GM12878 (cell line): ENCODE data around the gene SPAM1. TPM values are rescaled to one million over a fixed set of nuclear protein-coding genes. Genes with fewer than 3 reads are reported as not detected.

ENCODE experiments used
- ATAC-seq: fragments of 200-7000 bp; cut with Tn5 transposase; 3 replicates; pipeline ENCODE4 v1.9.1; 2020; ENCODE audit warnings: mild to moderate bottlenecking, moderate library complexity
- BruUV-seq: library from RNA; stranded (reverse); fragments of 400-500 nt; replicated peaks from 2 replicates; lab custom pipeline; 2021; lab: Mats Ljungman, UMichigan
- CTCF ChIA-PET: fragments of 300-600 bp; sonication (Branson Sonifier 250); formaldehyde crosslinking; extraction: SDS; loops from one replicate; lab custom pipeline; 2021; ENCODE audit warnings: inconsistent platforms; lab: Yijun Ruan, JAX
- POLR2A ChIA-PET: fragments of 350-600 bp; formaldehyde crosslinking; extraction: SDS; loops from one replicate; lab custom pipeline; 2021; ENCODE audit warnings: inconsistent platforms; lab: Charles Lee
- RAD21 ChIA-PET: fragments of 300-600 bp; sonication (Branson Sonifier 250); formaldehyde crosslinking; loops from one replicate; lab custom pipeline; 2023; ENCODE audit warnings: antibody characterized with exemption; ENCODE audit not compliant: unreplicated experiment; lab: Charles Lee
- SMC1A ChIA-PET: fragments of 300-600 bp; sonication (Branson Sonifier 250); formaldehyde crosslinking; loops from one replicate; lab custom pipeline; 2023; ENCODE audit not compliant: unreplicated experiment, uncharacterized antibody; lab: Charles Lee
- DNase-seq: peaks from one replicate; pipeline ENCODE4 v3.0.0-alpha.2; 2011; ENCODE audit warnings: low read depth, low spot score
- FAIRE-seq: peaks from 3 replicates; lab custom pipeline; 2011; peaks lifted over from hg19 to GRCh38; lab: Jason Lieb, UNC
- H2AFZ ChIP-seq: 2 replicates; pipeline ENCODE4 v1.6.0; 2011; ENCODE audit warnings: low read depth, low read length, control low read depth; ENCODE audit not compliant: control insufficient read depth
- H3K27ac ChIP-seq: 2 replicates; pipeline ENCODE4 v1.5.1; 2011; ENCODE audit warnings: control low read depth; ENCODE audit not compliant: control insufficient read depth, insufficient read depth
- H3K27me3 ChIP-seq, 2 experiments: replicated peaks in 1 of 2; 2 replicates each; pipeline versions ENCODE4 v1.6.0 to v1.6.1; 2011; ENCODE audit warnings: low read length in 1 of 2; ENCODE audit not compliant: control insufficient read depth in 2 of 2, insufficient read depth in 2 of 2
- H3K36me3 ChIP-seq, 2 experiments: 2 replicates each; pipeline ENCODE4 v1.5.1; 2011; ENCODE audit warnings: low read length in 1 of 2; ENCODE audit not compliant: control insufficient read depth in 2 of 2, insufficient read depth in 2 of 2
- H3K4me1 ChIP-seq: 2 replicates; pipeline ENCODE4 v1.6.1; 2011; ENCODE audit warnings: mild to moderate bottlenecking, low read length, moderate library complexity, mixed read lengths; ENCODE audit not compliant: control insufficient read depth, insufficient read depth
- H3K4me2 ChIP-seq: 2 replicates; pipeline ENCODE4 v1.6.0; 2011; ENCODE audit warnings: control low read depth; ENCODE audit not compliant: control insufficient read depth, insufficient read depth
- H3K4me3 ChIP-seq: fragments of 200-600 bp; sonication (generic); 2 replicates; pipeline ENCODE4 v1.5.1; 2016
- H3K79me2 ChIP-seq: 2 replicates; pipeline ENCODE4 v1.6.0; 2011; ENCODE audit warnings: low read length; ENCODE audit not compliant: control insufficient read depth, insufficient read depth
- H3K9ac ChIP-seq: 2 replicates; pipeline ENCODE4 v1.8.0; 2011; ENCODE audit warnings: low read length, control low read depth, mixed read lengths; ENCODE audit not compliant: control insufficient read depth, insufficient read depth
- H3K9me3 ChIP-seq: replicated peaks from 3 replicates; pipeline ENCODE4 v1.5.1; 2011; ENCODE audit warnings: mild to moderate bottlenecking, low read length; ENCODE audit not compliant: control insufficient read depth, insufficient read depth
- H4K20me1 ChIP-seq: 2 replicates; pipeline ENCODE4 v1.6.0; 2011; ENCODE audit not compliant: control insufficient read depth, insufficient read depth
- IRF4 ChIP-seq: IDR thresholded peaks from 2 replicates; pipeline ENCODE4 v1.6.1; 2011; ENCODE audit warnings: low read depth, low read length
- KDM1A ChIP-seq: fragments of 200-600 bp; sonication (generic); IDR thresholded peaks from 2 replicates; pipeline ENCODE4 v1.6.1; 2016; ENCODE audit warnings: borderline replicate concordance
- NR2C1 ChIP-seq: fragments of 450-650 bp; IDR thresholded peaks from 2 replicates; pipeline ENCODE4 v1.6.1; 2017; ENCODE audit warnings: antibody characterized with exemption, mild to moderate bottlenecking, moderate library complexity
- RBBP5 ChIP-seq: fragments of 200-600 bp; sonication (generic); conservative IDR thresholded peaks from 2 replicates; pipeline ENCODE4 v1.6.1; 2016
- SMAD5 ChIP-seq: IDR thresholded peaks from 2 replicates; pipeline ENCODE4 v1.6.1; 2016; ENCODE audit warnings: antibody characterized with exemption, low read depth
- ZNF24 ChIP-seq: fragments of 450-650 bp; IDR thresholded peaks from 2 replicates; pipeline ENCODE4 v1.6.1; 2017; ENCODE audit warnings: antibody characterized with exemption, mild to moderate bottlenecking
- WGBS: methylation state at CpG from one replicate; pipeline ENCODE4 v1.1.6; 2016; ENCODE audit warnings: low lambda C conversion rate; ENCODE audit not compliant: insufficient replicate concordance, insufficient coverage; ENCODE audit errors: missing lambda C conversion rate; 5-methylcytosine and 5-hydroxymethylcytosine counted together
- in situ Hi-C: fragments of 300-500 bp; cut with MboI; formaldehyde crosslinking; loops from 9 replicates; pipeline ENCODE4 v1.14.3; 2018; ENCODE audit warnings: mixed read lengths
- intact Hi-C: fragments of 100-400 bp; cut with micrococcal nuclease; formaldehyde crosslinking; loops from one replicate; pipeline ENCODE4 v1.14.2; 2022; ENCODE audit not compliant: unreplicated experiment
- polyA plus RNA-seq, 11 experiments: library from polyadenylated mRNA; depleted of rRNA in 4 of 11; unstranded in 6 of 11; stranded (reverse) in 5 of 11; fragments of >200 nt; fragmentation: Nextera tagmentation in 4 of 11; fragmentation: Illumina TruSeq in 1 of 11; extraction: Ambion mirVana in 4 of 11; extraction: Trizol in 1 of 11; gene quantifications; 1 replicate in 1 of 11; 2 replicates in 10 of 11; pipeline versions ENCODE4 v1.2.1 to v1.2.3, GENCODE V29; 2011 to 2016; ENCODE audit warnings: inconsistent platforms in 2 of 11, missing spikeins in 2 of 11, low read depth in 1 of 11
- total RNA-seq, 4 experiments: library from RNA; depleted of rRNA in 3 of 4; stranded (reverse); fragments of >200 nt in 3 of 4; fragmentation: Illumina TruSeq in 1 of 4; extraction: Trizol in 1 of 4; gene quantifications; 2 replicates each; pipeline versions ENCODE4 v1.2.1 to v1.2.3, GENCODE V29; 2013 to 2021
- TF ChIP-seq, protein P1 (sequence below): IDR thresholded peaks from 2 replicates; pipeline ENCODE4 v1.6.1; 2012; ENCODE audit warnings: mild to moderate bottlenecking, low read depth, low read length
- TF ChIP-seq, protein P2 (sequence below): fragments of 450-650 bp; formaldehyde crosslinking; IDR thresholded peaks from 2 replicates; pipeline ENCODE4 v1.4.0; 2022; ENCODE audit warnings: mild to moderate bottlenecking, moderate library complexity
- TF ChIP-seq, protein P3 (sequence below): fragments of 450-650 bp; formaldehyde crosslinking; IDR thresholded peaks from 2 replicates; pipeline ENCODE4 v1.5.0; 2022; ENCODE audit warnings: mild to moderate bottlenecking, missing genetic modification characterization
- TF ChIP-seq, protein P4 (sequence below): fragments of 450-650 bp; formaldehyde crosslinking; IDR thresholded peaks from 2 replicates; pipeline ENCODE4 v1.4.0; 2020; ENCODE audit warnings: mild to moderate bottlenecking, moderate library complexity

Gene SPAM1
- total and polyA plus RNA-seq, 10 of the 15 experiments (the other 5 are each of a cell fraction or from before 2014, with no cell fraction given), result not detected

DNA sequence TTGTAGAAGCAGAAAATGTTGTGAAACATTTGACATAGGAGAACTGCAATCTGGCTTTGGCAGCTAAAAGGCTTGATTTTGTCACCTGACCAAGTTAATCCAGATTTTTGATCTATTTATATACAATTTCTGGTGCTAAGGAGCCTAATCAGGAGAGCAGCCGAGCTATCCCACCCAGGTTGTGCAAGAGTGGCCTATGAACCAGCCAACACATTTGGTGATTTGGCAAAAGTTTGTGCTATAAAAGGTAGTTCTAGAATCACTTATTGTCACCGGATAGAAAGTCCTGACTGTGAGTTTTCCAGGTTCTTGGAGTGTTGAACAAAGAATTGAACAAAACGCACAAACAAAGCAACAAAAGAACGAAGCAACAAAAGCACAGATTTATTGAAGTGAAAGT is 1.4 kb upstream of the SPAM1 start:
- Histone ChIP-seq H3K36me3 (no peaks in the 10 kb centered on the region), H3K9me3 (no peaks in the 10 kb centered on the region), H3K9ac (no peak overlapping the region), H3K4me1 (no peaks in the 10 kb centered on the region), H3K4me3 (no peak overlapping the region), H3K4me2 (no peak overlapping the region), H3K27ac (no peak overlapping the region), H2AFZ (no peak overlapping the region), H4K20me1 (no peaks in the 10 kb centered on the region), H3K79me2 (no peaks in the 10 kb centered on the region), H3K27me3 (no peaks in the 10 kb centered on the region)
- no peak for ATAC-seq
- no peak for FAIRE-seq
- ChIA-PET CTCF (no interaction called here), SMC1A (no interaction called here), RAD21 (no interaction called here), POLR2A (no interaction called here)
- DNase-seq, result no peak
- no TSS peak for BruUV-seq
- intact Hi-C loops, result no loop called here
- WGBS, result 21% methylated on average over 4 of the region's 4 CpGs
- in situ Hi-C loops, result no loop called here
- TF ChIP-seq, protein P1, sequence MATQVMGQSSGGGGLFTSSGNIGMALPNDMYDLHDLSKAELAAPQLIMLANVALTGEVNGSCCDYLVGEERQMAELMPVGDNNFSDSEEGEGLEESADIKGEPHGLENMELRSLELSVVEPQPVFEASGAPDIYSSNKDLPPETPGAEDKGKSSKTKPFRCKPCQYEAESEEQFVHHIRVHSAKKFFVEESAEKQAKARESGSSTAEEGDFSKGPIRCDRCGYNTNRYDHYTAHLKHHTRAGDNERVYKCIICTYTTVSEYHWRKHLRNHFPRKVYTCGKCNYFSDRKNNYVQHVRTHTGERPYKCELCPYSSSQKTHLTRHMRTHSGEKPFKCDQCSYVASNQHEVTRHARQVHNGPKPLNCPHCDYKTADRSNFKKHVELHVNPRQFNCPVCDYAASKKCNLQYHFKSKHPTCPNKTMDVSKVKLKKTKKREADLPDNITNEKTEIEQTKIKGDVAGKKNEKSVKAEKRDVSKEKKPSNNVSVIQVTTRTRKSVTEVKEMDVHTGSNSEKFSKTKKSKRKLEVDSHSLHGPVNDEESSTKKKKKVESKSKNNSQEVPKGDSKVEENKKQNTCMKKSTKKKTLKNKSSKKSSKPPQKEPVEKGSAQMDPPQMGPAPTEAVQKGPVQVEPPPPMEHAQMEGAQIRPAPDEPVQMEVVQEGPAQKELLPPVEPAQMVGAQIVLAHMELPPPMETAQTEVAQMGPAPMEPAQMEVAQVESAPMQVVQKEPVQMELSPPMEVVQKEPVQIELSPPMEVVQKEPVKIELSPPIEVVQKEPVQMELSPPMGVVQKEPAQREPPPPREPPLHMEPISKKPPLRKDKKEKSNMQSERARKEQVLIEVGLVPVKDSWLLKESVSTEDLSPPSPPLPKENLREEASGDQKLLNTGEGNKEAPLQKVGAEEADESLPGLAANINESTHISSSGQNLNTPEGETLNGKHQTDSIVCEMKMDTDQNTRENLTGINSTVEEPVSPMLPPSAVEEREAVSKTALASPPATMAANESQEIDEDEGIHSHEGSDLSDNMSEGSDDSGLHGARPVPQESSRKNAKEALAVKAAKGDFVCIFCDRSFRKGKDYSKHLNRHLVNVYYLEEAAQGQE, result no peak
- TF ChIP-seq, protein P2, sequence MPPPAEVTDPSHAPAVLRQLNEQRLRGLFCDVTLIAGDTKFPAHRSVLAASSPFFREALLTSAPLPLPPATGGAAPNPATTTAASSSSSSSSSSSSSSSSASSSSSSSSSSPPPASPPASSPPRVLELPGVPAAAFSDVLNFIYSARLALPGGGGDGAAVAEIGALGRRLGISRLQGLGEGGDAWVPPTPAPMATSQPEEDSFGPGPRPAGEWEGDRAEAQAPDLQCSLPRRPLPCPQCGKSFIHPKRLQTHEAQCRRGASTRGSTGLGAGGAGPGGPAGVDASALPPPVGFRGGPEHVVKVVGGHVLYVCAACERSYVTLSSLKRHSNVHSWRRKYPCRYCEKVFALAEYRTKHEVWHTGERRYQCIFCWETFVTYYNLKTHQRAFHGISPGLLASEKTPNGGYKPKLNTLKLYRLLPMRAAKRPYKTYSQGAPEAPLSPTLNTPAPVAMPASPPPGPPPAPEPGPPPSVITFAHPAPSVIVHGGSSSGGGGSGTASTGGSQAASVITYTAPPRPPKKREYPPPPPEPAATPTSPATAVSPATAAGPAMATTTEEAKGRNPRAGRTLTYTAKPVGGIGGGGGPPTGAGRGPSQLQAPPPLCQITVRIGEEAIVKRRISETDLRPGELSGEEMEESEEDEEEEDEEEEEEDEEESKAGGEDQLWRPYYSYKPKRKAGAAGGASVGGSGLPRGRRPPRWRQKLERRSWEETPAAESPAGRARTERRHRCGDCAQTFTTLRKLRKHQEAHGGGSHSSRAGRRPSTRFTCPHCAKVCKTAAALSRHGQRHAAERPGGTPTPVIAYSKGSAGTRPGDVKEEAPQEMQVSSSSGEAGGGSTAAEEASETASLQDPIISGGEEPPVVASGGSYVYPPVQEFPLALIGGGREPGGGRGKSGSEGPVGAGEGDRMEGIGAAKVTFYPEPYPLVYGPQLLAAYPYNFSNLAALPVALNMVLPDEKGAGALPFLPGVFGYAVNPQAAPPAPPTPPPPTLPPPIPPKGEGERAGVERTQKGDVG (CRISPR knock-in tag), result no peak
- TF ChIP-seq, protein P3, sequence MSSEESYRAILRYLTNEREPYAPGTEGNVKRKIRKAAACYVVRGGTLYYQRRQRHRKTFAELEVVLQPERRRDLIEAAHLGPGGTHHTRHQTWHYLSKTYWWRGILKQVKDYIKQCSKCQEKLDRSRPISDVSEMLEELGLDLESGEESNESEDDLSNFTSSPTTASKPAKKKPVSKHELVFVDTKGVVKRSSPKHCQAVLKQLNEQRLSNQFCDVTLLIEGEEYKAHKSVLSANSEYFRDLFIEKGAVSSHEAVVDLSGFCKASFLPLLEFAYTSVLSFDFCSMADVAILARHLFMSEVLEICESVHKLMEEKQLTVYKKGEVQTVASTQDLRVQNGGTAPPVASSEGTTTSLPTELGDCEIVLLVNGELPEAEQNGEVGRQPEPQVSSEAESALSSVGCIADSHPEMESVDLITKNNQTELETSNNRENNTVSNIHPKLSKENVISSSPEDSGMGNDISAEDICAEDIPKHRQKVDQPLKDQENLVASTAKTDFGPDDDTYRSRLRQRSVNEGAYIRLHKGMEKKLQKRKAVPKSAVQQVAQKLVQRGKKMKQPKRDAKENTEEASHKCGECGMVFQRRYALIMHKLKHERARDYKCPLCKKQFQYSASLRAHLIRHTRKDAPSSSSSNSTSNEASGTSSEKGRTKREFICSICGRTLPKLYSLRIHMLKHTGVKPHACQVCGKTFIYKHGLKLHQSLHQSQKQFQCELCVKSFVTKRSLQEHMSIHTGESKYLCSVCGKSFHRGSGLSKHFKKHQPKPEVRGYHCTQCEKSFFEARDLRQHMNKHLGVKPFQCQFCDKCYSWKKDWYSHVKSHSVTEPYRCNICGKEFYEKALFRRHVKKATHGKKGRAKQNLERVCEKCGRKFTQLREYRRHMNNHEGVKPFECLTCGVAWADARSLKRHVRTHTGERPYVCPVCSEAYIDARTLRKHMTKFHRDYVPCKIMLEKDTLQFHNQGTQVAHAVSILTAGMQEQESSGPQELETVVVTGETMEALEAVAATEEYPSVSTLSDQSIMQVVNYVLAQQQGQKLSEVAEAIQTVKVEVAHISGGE (CRISPR knock-in tag), result no peak
- TF ChIP-seq ZNF24 (no peak), NR2C1 (no peak), SMAD5 (no peak), IRF4 (no peak), RBBP5 (no peak), KDM1A (no peak)
- TF ChIP-seq, protein P4, sequence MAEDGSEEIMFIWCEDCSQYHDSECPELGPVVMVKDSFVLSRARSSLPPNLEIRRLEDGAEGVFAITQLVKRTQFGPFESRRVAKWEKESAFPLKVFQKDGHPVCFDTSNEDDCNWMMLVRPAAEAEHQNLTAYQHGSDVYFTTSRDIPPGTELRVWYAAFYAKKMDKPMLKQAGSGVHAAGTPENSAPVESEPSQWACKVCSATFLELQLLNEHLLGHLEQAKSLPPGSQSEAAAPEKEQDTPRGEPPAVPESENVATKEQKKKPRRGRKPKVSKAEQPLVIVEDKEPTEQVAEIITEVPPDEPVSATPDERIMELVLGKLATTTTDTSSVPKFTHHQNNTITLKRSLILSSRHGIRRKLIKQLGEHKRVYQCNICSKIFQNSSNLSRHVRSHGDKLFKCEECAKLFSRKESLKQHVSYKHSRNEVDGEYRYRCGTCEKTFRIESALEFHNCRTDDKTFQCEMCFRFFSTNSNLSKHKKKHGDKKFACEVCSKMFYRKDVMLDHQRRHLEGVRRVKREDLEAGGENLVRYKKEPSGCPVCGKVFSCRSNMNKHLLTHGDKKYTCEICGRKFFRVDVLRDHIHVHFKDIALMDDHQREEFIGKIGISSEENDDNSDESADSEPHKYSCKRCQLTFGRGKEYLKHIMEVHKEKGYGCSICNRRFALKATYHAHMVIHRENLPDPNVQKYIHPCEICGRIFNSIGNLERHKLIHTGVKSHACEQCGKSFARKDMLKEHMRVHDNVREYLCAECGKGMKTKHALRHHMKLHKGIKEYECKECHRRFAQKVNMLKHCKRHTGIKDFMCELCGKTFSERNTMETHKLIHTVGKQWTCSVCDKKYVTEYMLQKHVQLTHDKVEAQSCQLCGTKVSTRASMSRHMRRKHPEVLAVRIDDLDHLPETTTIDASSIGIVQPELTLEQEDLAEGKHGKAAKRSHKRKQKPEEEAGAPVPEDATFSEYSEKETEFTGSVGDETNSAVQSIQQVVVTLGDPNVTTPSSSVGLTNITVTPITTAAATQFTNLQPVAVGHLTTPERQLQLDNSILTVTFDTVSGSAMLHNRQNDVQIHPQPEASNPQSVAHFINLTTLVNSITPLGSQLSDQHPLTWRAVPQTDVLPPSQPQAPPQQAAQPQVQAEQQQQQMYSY (CRISPR knock-in tag), result no peak
